GM21529 (cell line): ENCODE data around the gene RAB35.

Experiments used
- ATAC-seq: cut with Tn5 transposase; IDR thresholded peaks from one replicate; pipeline ENCODE4 v1.9.1; 2021; ENCODE audit not compliant: unreplicated experiment

RAB35 gene

DNA sequence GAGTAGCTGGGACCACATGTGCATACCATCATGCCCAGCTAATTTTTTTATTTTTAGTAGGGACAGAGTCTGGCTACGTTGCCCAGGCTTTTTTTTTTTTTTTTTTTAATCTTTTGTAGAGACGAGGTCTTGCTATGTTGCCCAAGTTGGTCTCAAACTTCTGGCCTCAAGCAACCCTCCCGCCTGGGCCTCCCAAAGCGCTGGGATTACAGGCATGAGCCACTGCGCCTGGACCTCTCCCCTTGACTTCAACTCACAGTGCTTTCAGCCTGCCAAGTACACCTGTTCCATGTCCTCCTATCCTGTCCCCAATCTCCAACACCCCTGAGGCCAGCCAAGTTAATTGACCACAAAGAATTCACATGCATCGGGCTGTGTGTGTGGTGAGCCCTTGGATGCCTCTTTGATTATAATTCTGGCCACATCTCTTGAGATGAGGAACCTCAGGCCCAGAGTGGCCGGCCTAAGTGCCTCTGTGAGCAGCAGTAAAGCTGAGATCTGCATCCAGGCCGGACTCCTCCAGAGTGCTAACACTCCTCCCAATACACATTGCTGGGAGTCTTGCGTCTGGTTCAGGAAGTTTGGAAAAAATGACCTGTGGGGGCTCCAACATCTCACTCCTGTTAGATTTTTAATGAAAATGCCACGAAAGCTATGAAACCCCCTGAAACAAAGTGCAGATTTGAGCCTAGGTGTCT is 6.8 kb downstream of the RAB35 start:
- no peak for ATAC-seq

DNA sequence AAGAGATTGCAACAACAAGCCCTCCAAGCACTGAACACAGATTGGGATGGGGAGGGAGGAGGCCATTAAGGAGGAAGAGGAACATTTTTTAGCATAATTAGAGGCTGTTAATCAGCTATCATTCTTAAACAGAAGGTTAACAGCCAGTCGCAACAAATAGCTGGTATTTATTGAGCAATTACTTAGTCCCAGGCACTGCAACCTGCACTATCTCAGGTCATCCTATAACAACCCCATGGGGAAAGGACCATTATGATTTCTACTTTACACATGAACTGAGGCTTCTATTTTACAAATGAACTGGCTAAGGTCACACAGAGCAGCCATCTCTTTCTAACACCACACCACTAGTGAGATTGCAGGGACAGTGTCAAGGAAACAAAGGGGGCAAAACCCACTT is 10.4 kb downstream of the RAB35 start:
- ATAC-seq, result no peak

DNA sequence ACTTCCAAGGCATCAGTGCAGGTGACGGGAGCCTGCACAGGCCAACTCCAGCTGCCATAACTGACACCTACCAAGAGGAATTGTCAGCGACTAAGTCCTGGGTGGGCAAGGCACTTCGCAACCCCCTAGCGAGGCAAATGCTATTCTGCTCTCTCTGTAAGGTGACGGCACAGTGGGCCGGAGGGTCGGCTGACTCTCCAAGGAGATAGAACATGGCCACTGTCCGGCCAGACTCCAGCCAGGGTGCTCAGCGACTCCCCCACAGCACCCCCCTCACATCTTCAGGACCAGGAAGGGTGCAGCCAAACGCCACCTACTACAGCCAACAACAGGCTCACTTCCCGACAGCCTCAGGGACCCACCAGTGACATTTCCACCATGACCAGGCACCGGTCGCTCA is 13.2 kb downstream of the RAB35 start:
- ATAC-seq, result no peak

DNA sequence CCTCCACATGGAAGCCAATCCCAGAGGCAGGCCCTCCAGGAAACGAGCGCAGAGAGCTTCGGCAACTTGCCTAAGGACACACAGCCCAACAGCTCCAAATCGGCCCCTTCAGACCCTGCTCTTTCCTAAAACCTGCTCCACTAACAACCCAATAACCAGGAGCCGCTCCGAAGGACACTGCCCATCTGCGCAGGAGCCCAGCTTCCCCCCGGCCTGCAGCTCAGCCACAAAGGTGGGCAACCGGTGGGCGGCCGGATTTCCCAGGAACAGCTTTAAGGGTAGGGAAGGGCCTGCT is 13.6 kb downstream of the RAB35 start:
- no peak for ATAC-seq

DNA sequence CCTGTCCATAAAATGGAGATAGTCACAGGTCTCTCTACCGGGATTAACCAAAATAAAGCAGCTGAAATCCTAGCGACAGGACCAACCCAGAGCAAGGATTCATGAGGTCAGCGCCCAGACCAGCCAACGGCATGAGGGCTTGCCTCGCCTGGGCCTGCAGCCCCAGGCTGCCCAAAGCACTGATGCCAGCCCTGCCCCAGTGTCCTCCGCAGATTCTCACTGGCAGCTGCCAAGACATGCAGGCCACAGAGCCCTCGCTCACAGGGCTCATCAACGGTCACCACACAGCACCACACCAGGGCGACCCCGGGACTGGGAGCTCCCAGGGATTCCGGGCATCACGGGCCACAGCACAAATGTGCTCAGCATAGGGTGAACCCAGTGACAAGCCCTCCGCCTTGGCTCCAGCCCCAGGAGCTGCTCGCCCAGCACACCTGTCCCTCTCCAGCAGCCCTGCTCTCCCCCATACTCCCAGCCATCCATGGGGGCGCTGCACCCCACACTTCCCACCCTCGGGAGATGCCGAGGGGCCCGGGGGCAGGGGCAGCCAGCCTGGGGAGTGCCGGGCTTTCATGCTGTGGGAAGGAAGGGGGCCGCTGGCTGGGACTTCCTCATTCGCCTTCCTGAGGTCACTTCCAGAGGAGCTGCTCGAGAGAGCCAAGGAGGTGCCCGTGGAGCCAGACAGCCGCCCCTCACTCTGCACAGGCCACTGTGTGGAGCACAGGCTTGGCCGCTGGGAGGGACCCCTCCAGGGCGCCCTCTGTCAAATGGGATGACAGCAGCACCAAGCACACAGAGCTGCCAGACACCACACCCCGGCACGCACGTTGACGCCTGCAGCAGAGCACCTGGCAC is 14.1 kb downstream of the RAB35 start:
- ATAC-seq, result no peak

DNA sequence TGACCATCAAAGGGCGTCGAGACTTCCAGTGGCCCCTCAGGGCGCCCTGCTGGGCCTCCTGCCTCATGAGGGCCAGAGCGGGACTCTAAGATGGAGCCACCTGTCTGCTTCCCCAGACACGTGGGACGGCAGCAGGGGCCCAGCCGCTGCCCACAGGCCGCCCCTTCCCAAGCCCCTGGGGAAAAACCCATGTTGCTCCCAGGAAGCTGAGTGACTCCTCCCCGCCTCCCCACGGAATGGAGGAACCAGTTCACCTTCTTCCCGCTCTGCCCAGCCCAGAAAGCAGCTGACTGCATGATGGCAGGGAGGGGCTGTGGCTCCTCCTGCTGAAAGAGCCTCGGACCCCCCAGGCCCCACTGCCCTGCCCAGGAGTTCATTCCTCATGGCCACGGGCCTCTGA is 14.9 kb downstream of the RAB35 start:
- no peak for ATAC-seq

DNA sequence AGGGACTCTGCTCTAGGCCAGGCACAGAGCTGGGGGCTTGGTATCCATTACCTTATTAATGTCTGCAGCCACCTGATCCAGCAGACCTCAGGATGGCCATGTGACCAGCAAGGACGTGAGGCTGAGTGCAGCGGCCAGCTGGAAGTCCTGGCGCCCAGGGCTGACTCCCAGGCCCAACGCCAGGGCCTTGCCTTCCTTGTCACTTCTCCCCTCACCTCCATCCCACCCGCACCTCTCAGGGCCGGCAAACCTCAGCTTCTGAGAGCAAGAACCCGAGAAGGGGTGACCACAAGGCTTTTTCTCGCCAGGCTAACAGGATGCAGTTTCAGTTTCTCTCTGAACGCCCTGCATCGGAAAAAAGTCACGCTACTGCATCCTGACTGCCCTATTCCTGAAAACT is 15.4 kb downstream of the RAB35 start:
- ATAC-seq, result peak; percentile 68

DNA sequence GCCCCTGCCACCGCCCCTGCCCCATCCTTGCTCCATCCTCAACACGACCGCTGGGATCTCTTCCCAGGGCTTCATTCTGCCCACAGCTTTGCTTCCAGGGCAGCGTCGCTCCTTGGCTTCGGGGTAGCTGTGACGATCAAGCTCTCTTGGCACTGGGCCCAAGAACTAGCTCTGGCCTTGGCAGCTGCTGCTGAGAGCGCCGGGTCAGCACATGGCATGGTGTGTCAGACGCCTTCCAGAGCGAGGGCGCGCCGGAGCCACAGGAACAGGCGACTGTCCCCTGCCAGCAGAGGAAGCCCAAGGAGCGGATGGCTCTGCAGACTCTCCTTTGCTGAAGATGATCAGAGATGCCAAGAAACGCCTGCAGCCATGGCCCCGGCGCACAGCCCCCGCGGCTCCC is 15.9 kb downstream of the RAB35 start:
- no peak for ATAC-seq

DNA sequence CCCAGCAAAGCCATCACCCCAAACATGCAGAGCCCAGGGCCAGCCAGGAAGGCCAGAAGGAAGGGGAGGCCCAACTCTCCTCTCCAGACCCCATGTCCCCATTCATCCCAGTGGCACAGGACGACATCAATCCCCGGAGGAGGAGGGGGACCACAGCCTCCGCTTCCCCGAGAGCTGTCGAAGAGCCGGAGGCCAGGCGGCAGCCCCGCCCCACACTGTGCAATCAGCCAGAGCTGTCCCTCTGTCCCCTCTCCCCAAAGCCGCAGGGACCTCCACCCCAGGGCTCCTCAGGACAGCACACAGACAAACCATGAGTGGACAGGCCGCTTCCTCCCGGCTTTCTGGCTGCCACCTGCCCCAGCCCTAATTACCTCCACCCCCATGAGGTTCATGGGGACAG is 16.8 kb downstream of the RAB35 start:
- no peak for ATAC-seq

DNA sequence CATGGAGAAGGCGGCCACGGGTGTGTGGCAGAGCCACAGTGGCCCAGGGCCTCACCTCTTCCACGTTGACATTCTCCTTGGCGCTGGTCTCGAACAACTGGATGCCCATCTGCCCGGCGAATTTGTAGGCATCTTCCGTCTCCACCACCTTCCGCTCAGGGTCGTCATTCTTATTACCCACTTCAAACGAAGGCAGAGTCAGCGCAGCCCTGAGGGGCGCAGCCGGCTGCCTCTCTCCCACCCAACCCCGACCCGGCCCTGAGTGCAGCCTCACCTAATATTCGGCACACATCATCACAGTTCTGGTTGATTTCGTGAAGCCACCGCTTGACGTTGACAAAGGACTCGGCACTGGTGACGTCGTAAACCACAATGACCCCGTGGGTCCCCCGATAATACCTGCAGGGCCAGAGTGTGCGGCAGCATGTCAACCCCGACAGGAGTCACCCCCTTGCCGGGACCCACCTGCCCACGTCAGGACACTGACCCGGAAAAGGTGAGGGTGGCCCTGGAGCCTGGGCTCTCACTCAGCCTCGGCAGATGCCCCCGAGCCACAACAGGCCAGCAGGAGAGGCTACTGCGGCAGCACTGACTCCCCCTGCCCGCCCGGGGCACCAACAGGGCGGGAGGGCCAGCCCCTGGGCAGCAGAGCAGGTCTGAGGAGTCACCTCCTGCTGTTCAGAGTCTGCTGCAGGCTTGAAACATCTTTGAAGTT is 17.6 kb downstream of the RAB35 start:
- no peak for ATAC-seq

DNA sequence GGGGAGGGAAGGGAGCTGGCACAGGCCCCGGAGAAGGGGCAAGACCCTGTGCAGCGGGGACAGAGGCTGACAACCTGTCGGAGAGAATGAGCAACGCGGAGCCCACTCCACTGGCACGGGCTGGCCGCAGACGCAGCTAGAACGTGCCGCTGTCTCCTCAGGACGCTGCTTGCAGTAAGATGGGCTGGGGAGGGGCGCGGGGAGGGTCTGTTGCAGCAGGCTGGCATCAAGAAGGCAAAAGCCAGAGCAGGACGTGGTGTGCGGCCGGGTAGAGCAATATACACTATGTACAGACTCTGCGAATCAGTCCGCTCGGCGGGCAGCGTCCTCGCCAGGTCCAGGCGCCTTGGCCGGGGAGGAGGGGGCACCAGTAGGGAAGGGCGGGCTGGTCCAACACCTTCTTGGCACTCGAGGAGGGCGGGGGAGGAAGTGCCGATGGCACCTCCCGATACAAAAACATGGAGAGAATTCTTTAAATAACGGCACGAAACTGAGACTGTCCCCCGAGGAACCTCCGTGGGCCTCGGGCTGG is 19.8 kb downstream of the RAB35 start:
- no peak for ATAC-seq

DNA sequence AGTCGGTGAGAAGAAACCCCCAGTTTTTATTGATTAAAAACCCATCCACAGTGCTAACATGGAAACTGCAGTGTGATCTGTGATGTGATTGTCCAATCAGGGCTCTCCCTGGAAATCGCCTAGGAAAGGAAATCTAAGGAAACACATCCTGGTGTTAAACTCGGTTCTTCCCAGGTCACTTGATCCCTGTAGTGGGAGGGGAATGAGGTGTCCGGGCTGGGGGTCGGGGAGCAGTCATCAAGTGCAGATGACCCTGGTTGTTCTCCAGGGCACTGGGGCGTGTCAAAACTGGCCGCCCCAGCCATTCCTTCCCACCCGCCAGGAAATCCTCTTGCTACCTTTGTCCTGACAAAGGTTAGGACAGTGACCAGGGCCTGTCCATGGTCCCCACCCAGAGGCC is 20.8 kb downstream of the RAB35 start:
- no peak for ATAC-seq

DNA sequence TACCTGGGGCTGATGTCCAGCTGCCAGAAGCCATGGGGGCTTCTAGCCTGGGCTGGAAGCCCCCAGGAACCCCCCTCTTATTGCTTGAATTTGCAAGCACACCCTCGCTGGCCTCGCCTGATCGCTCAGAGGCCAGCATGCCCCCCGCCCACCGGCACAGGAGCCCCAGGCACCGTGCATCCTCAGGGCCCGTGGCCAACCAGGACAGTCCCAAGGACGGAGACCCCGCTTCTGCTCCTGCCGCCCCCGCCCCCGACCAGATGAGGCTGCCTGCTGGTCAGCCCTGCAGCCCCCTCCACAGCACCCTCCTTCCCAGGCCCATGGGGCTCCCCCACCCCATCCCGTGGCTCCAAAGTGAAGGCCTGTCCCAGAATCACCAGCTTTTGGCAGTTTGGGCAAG is 21.2 kb downstream of the RAB35 start:
- ATAC-seq, result no peak

DNA sequence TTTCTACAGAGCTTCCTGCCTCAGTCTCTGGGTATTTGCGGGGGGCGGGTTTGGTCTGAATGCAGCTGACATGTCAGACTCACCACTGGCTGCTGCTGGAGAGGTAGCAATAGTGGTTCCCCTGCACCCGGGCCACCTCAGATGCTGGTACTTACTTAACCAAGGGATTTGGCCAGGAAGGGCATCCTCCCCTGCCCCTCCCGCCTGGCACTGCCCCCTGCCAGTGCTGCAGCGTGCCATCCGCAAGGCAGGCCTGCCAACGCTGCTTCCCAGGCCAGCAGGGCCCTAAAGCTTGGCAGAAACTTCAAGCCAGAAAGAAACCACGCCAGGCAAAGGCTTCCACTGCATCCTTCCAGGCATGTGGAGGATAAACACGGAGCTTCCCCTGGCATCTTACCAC is 22.1 kb downstream of the RAB35 start:
- ATAC-seq, result no peak

DNA sequence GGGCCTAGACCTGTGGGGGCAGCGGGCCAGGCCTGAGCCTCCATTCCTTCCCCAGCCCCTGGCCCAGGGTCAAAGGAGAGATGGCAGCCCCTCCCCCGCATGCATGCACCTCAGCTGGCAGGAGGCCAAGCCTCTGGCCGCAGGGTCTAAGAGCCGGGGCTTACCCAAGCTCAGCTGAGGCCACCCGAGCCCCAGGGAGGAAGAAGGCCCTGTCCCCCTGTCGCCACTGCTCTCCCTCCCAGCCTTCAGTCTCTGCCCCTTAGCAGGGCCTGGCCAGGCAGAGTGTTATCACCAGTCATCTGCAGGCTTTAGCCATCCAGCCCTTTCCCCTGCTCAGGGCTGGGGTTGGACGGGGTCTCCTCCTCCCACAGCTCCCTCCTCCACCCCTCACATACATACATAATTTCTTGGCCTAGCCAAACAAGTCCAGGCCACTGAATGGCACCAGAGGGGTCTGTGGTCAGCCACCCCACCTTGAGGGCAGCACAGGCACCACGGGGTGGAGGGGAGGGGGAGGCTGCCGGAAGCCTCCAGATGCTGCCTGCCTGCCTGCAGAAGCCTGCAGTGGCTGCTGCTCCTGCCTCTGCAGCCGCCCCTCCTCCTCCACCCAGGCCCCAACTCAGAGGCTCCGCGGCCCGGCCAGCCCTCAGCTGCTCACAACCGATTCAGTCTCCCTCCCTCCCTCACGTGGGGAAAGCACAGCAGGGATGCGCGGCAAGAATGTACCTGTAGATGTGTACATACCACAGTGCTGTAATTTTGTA is 22.8 kb downstream of the RAB35 start:
- ATAC-seq, result no peak

DNA sequence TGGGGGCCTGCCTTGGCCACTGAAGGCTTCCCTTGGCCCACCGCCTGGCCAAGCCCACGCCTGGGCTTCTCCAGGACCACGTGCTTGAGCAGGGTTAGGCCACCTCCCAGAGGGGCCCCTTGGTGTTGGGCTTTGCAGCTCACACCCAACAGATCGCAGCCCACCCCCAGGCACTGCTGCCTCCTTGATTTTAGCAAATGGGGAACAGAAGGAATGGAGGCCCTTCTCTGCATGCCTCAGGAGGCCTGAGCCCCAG is 23.3 kb downstream of the RAB35 start:
- no peak for ATAC-seq

DNA sequence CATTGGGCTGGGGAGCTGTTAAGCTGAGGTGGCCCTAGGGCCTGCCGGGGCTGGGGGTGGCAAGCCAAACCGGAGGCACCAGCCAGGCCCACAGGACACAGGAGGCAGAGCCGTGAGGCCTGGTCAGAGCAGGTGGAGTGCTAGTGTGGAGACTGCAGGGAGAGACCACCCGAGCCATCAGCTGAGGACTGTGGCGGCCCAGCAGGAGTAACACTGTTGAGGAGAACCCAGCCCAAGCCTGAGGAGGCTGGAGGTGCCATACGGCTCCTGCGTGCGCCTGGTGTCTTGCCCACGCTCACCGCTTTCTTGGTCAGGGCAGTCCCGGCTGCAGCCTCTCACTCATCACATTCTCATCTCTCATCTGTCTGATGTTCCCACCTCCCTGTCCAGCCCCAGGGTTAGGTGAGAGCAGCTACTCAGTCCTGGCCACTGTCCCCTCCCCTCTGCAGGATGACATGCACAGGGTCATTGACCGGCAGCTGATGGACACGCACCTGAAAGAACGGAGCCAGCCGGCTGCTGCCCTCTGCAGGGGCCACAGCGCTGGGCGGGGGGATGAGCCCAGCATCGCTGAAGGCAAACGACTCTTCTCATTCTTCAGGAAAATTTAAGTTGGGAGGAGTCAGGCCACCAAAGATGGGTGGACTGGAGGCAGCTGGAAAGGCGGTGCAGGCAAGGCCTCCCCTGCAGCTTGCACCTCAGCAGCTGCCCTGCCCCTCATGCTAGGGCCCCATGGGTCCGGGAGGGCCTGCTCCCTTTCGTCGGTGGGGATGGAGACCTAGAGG is 23.8 kb downstream of the RAB35 start:
- no peak for ATAC-seq

DNA sequence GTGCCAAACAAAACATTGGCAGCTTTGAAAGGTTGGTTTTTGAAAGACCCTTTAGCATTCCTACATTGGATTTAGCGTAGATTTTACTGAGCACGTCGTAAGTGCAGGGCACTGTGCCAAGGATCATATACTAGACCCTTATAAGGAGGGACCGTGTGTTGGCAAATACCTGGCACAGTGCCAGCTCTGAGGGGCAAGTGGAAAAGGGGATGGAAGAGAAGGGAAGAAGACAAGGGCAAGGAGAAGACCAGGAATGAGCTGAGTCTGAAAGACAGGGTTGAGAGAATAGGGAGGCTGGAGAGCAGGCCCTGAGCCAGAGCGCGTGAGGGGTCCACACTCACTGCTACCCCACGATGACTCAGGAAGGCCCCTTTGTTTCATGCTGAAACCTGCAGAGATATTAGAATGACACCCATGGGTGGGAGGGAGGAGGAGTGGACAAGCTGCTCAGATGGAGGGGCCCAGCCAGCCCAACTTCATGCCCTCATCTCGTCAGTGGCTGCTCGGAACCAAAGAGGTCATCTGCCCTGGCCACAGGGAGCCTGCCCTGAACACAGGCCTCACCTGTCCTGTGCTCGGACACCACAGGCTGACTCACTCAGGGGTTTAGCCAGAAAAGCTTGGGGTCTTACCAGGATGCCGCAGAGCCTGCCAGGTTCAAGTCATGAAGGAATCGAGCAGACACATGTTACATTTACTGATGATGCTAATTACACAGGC is 25.0 kb downstream of the RAB35 start:
- ATAC-seq, result no peak

DNA sequence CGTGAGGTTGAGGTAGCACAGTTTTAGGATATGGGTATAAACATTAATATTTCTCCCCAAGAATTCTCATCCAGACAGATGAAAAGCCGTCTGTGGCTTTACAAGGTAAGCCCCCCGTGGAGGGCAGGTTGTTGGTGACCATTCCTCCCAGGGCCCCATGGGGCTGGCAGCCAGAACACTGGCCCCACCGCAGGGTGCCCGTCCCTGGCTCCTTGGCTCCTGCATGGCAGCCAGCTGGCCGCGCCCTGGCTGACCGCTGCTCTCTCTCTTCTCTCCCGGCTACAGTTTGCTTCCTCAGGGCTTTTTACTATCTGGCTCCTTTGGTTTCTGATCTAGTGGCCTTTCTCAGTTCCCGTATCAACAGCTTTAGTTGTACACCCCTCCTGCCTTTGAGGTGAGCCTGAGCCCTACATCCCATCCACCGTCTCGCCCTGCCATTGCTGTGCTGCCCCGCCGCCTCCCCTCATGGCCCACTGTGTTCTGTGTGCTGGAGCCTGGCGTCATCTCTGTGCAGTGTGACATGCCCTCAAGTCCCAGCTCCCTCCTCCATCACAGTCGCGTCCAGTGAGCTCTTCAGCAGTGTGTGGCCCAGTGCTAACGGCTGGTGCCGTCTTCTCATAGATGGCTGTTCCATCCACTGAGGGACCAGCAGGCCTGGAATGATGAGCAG is 25.8 kb downstream of the RAB35 start:
- ATAC-seq, result no peak

DNA sequence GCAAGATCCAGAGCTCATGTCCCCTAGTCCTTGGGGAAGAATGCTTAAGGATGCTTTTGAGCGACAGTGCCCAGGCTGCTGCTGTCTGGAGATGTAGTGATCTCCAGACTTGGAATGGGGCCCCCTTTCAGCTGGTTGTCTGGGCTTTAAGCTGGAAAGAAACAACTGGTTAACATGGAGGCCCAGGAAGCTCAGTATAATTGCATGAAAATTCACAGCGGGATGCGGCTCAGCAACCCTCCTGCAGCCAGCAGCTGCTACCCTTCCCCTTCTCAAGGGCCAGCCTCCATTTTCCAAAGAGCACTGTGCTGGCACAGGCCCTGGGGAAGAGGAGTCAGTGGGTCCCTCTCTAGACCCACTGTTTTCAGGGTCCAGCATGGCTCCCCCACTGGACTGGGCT is 26.3 kb downstream of the RAB35 start:
- ATAC-seq, result no peak
